Activated naive CD8-positive, alpha-beta T cell treated with anti-CD3 and anti-CD28 coated beads, Interleukin-2, amount 50 U/mL, for 24 hours (primary cell): ENCODE results near the gene LARP4B.
A peak's percentile ranks its signal among the peaks of the same experiment; 100 is the strongest.

Experiments used
- ATAC-seq: fragments of 150-1000 bp; cut with Tn5 transposase; one replicate; pipeline ENCODE4 v1.10.0; 2021
- DNase-seq: peaks from one replicate; pipeline ENCODE4 v3.0.0; 2021
- H3K27ac Mint-ChIP-seq: one replicate; pipeline ENCODE4 v1.8.0; 2021; ENCODE audit warnings: mild to moderate bottlenecking, mixed read lengths
- H3K27me3 Mint-ChIP-seq: one replicate; pipeline ENCODE4 v1.8.0; 2021; ENCODE audit warnings: mixed read lengths
- H3K36me3 Mint-ChIP-seq: one replicate; pipeline ENCODE4 v1.8.0; 2021; ENCODE audit warnings: low read depth, mixed read lengths
- H3K4me1 Mint-ChIP-seq: one replicate; pipeline ENCODE4 v1.8.0; 2021; ENCODE audit warnings: mixed read lengths
- H3K4me3 Mint-ChIP-seq: one replicate; pipeline ENCODE4 v1.8.0; 2021; ENCODE audit warnings: mild to moderate bottlenecking, moderate library complexity, mixed read lengths
- H3K9me3 Mint-ChIP-seq: one replicate; pipeline ENCODE4 v1.8.0; 2021; ENCODE audit warnings: mixed read lengths

Gene LARP4B

DNA sequence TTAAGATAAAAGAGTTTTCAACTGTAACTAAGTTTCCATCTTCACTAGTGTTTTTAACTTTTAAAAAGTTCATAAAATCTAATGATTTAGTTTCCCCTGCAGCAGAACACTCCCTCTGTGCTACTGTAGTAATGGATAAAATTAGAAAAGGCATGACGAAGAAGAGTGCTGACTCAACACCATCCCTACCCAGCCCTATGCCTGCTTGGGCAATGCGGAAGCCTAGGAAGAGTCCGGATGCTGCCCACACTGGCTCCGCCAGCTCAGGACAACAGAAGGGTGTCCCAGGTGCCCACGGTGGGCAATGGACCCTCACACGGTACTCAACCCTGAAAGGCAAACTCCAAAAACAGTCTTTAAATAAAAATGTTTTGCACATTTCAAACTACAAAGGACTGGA, 118.2 kb downstream of the LARP4B start:
- DNase-seq, result no peak
- no peaks in the 10 kb centered on the region for H3K27me3 Mint-ChIP-seq
- no peaks in the 10 kb centered on the region for H3K4me1 Mint-ChIP-seq
- H3K4me3 Mint-ChIP-seq, result no peak overlapping the region
- ATAC-seq, result no peak
- no peaks in the 10 kb centered on the region for H3K9me3 Mint-ChIP-seq
- peaks cover 57% of the 10 kb centered on the region for H3K36me3 Mint-ChIP-seq
- no peak overlapping the region for H3K27ac Mint-ChIP-seq

DNA sequence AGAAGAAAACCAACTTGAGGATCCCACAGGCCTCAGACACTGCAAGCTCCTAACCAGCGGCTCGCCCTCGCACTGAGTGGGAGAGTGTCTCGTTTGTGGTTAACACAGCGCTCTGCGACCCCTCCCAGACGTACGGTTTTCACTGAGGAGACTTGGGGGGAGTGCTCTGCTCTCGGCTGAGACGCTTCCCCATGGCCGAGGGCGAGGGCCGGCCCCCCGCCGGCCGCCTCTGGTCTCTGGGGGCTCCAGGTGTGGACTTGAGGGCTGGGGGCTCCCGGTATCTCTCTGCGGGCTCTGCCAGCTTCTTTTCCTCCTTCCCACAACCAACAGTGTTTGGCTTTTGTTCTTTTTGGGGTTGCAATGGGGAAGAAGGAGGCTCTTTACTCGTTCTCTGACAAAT, 118.7 kb downstream of the LARP4B start:
- no peak for DNase-seq
- Mint-ChIP-seq H3K36me3 (peaks cover 59% of the 10 kb centered on the region), H3K27ac (no peak overlapping the region), H3K27me3 (no peaks in the 10 kb centered on the region), H3K9me3 (no peaks in the 10 kb centered on the region), H3K4me1 (no peaks in the 10 kb centered on the region), H3K4me3 (no peak overlapping the region)
- no peak for ATAC-seq

DNA sequence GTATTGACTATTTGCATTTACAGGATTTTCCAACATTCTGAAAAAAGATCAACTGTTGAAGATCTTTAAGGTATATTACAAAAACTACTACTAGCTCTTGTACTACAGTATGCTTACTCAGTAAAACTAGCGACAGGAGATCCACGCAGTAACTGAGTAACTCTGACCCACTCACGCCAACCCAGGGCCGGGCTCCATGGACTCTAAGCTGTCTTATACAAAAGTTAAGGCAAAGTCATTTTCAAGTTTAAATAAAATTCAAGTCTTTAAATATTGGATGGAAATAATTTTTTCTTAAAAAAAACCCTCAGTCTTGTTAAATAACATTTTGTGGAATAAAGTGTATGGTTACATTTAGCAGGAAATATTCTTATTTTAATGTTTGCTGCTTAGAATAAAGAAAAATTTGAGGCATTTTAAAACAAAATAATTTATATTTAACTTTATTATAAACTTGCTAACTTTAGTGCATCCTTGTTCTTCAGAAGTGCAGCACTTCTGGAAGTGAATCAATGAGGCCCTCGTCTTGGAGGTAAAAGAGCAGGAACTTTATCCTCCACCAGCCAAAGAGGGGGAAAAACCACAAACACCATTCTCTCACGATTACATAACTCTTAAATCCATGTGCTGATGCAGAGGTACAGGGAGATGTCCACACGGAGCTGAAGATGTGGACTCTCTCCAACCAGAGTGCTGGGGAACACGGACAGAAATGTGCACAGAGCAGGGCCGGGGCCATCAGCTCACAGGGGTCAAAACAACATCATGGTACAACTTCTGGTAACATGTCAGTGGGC, 119.9 kb downstream of the LARP4B start:
- H3K36me3 Mint-ChIP-seq, result peaks cover 54% of the 10 kb centered on the region
- no peak overlapping the region for H3K4me3 Mint-ChIP-seq
- H3K4me1 Mint-ChIP-seq, result no peaks in the 10 kb centered on the region
- ATAC-seq (no peak), DNase-seq (no peak)
- no peaks in the 10 kb centered on the region for H3K9me3 Mint-ChIP-seq
- no peaks in the 10 kb centered on the region for H3K27me3 Mint-ChIP-seq
- H3K27ac Mint-ChIP-seq, result no peak overlapping the region

DNA sequence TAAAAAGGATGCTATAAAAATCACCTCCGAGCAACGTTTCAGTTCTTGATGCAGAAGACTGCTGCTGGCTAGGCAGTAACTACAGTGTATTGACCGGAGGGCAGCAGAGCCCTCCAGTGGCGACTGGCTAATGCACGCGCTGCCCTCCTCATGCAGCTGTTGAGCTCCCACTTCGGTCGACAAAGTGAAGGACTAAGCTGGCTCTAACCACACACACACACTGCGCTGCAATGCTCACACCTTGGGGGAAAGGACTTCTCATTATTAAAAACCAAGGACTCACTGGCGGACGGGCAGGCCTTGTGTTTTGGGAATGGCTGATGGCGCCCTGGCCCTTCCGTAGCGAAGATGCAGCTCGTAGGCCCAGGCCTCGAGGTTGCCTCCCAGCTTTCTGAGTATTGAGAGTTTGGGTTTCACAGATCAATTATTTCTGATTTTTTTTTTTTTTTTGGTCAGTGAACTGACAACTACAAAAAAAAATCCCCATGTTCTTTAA, 121.1 kb downstream of the LARP4B start:
- no peak for ATAC-seq
- no peak overlapping the region for H3K4me3 Mint-ChIP-seq
- H3K27me3 Mint-ChIP-seq, result no peaks in the 10 kb centered on the region
- H3K27ac Mint-ChIP-seq, result no peak overlapping the region
- no peaks in the 10 kb centered on the region for H3K4me1 Mint-ChIP-seq
- H3K36me3 Mint-ChIP-seq, result peaks cover 54% of the 10 kb centered on the region
- H3K9me3 Mint-ChIP-seq, result no peaks in the 10 kb centered on the region
- no peak for DNase-seq

DNA sequence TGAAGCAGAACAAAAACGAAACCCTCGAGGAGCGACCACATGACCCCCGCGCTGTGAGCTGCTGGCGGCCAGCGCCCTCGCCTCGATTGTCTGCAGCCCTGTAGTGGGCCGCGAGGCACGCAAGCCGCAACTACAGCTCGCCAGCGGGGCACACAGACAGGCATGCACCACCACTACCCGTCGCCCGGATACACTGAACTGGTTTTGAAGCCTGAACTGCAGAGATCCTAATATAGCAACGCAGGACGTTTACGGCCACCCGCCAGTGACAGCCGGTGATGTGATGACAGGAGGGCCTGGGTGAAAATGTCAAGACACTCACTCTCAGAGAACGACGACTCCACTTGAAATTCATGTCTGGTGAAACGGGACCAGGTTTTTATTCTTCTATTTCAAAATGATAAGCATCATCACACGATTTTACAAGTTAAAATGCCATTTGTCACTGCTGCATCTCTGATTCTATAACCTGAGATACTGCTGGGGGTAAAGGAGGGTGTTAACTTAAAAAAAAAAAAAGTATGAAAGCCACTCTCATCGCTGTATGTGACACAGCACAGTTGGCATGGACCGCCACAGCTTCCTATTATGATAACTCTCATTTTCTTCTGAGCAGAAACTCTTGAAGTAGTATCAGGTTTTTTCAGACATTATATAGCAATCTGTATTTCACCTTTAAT, 121.7 kb downstream of the LARP4B start:
- DNase-seq (no peak), ATAC-seq (no peak)
- no peak overlapping the region for H3K27ac Mint-ChIP-seq
- H3K9me3 Mint-ChIP-seq, result no peaks in the 10 kb centered on the region
- H3K27me3 Mint-ChIP-seq, result no peaks in the 10 kb centered on the region
- H3K36me3 Mint-ChIP-seq, result peaks cover 50% of the 10 kb centered on the region
- H3K4me1 Mint-ChIP-seq, result no peaks in the 10 kb centered on the region
- H3K4me3 Mint-ChIP-seq, result no peak overlapping the region

DNA sequence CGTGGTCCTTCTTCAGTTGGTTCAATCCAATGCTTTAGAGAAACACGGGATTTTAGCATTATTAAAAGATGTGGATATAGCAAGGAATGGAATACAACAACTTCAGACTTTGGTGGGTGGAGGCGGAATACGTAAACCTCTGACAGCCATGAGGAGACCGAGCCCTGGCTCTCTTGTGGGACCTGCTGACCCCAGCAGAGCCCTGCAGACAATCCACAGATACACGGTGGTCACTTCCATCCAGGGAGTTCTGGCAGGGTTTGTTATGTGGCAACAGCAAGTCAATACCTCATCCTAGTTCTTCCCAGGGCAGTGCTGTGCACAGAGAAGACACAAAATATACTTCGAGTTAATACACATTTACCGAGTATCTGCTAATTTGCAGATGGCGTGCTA, 123.5 kb downstream of the LARP4B start:
- no peaks in the 10 kb centered on the region for H3K9me3 Mint-ChIP-seq
- peaks cover 40% of the 10 kb centered on the region for H3K36me3 Mint-ChIP-seq
- ATAC-seq, result no peak
- peaks cover 5% of the 10 kb centered on the region for H3K4me1 Mint-ChIP-seq
- H3K4me3 Mint-ChIP-seq, result no peak overlapping the region
- no peak for DNase-seq
- no peaks in the 10 kb centered on the region for H3K27me3 Mint-ChIP-seq
- no peak overlapping the region for H3K27ac Mint-ChIP-seq

DNA sequence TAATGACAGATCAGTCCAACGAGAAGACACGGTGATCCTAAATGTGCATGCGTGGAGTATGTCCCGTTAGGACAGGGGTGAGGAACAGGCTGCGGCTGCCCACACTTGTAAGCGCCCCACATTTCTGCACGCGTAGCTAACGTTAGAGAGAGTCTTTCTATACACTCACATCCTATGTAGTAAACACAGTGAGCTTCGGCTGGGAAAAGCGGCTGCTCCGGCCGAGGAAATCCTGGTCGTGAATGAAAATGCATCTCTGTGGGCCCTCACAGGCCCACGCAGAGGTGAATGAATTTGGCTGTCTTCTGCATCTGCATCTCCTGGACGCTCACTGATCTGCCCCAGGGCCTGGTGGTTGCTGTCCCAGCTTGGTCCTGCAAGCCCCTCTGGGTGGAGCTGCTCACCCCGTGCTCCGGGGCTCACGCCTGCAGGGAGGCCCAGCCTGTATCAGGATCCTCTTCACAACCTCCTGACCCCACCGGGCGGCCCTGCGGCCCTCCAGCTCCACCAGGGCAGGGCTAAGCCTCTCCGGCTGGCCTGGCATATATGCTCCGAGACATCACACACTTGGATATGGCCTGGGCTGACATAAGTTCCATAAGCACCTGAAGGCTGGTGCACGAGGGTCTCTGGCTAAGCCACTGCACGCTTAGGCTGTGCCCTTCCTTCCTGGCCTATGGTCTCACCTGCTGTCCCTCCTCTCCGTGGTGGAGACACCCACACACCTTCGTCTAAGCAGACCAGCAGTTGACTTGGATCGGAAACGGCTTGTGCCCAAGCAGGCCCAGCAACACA, 124.1 kb downstream of the LARP4B start:
- ATAC-seq (no peak), DNase-seq (no peak)
- H3K4me3 Mint-ChIP-seq, result no peak overlapping the region
- H3K27ac Mint-ChIP-seq, result no peak overlapping the region
- peaks cover 5% of the 10 kb centered on the region for H3K4me1 Mint-ChIP-seq
- peaks cover 37% of the 10 kb centered on the region for H3K36me3 Mint-ChIP-seq
- no peaks in the 10 kb centered on the region for H3K27me3 Mint-ChIP-seq
- no peaks in the 10 kb centered on the region for H3K9me3 Mint-ChIP-seq

DNA sequence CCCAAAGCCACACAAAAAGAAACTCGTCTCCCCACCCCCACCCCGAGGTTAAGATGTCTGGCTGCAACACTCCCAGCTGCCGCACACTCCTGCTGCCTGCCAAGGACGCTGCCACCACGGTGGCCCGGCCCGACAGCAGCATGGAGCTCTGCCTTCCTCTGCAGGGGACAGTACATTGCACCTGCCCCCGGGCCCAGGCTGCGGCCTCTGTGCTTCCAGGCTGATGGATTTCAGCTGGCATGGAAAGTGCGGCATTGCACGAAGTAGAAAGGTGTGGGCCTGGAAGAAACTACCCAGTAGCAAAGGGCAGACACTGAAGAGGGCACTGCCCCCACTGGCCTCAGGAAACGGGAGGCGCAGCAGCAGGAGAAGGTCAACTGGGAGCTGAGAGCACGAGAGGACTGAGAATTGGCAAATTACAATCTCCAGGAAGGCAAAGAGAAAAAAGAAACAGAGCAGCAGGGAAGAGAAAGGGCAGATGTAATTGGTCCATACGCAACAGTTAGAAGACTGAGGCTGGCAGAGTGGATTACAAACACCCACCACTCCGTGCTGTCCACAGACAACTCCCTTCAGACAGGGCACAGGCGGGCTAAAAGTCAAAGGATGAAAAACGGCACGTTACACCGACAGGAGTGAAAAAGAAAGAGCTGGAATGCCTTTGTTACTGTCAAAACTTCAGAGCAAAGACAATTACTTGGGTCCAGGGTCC, 124.9 kb downstream of the LARP4B start:
- peaks cover 31% of the 10 kb centered on the region for H3K36me3 Mint-ChIP-seq
- H3K27me3 Mint-ChIP-seq, result no peaks in the 10 kb centered on the region
- no peaks in the 10 kb centered on the region for H3K9me3 Mint-ChIP-seq
- H3K4me1 Mint-ChIP-seq, result peaks cover 5% of the 10 kb centered on the region
- ATAC-seq (no peak), DNase-seq (no peak)
- peak overlapping the region; percentile 61 for H3K27ac Mint-ChIP-seq
- no peak overlapping the region for H3K4me3 Mint-ChIP-seq

DNA sequence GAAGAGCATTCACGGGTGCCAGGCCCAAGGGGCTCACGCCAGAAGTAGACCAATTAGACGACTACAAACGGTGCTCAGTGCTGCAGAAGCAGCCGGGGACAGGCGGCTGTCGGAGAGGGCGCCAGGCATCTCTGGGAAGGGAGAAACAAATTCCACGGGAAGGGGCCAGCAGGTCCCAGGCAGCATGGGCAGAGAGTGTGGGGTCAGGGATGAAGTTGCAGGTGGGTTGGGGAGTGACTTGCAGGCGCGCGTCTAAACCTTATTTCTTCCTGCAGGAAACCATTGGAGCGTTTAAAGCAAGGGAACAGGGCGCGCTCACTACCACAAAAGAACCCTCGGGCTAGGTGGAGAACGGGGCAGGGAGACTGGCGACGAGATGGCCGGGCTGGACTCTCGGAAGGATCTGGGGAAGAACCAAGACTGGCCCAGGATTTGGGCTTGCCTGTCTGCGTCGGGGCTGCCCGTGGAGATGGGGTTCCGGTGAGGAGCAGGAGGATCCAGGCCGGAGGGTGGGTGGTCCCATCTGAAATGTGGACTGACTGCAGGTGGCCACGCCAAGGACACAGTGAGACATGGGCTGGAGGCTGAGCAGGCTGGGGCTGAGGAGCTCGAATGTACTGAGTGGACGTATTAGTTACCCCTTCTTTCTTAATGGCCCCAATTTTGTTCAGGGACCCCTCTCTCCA, 125.7 kb downstream of the LARP4B start:
- Mint-ChIP-seq H3K9me3 (no peaks in the 10 kb centered on the region), H3K4me1 (peaks cover 5% of the 10 kb centered on the region)
- no peak for DNase-seq

DNA sequence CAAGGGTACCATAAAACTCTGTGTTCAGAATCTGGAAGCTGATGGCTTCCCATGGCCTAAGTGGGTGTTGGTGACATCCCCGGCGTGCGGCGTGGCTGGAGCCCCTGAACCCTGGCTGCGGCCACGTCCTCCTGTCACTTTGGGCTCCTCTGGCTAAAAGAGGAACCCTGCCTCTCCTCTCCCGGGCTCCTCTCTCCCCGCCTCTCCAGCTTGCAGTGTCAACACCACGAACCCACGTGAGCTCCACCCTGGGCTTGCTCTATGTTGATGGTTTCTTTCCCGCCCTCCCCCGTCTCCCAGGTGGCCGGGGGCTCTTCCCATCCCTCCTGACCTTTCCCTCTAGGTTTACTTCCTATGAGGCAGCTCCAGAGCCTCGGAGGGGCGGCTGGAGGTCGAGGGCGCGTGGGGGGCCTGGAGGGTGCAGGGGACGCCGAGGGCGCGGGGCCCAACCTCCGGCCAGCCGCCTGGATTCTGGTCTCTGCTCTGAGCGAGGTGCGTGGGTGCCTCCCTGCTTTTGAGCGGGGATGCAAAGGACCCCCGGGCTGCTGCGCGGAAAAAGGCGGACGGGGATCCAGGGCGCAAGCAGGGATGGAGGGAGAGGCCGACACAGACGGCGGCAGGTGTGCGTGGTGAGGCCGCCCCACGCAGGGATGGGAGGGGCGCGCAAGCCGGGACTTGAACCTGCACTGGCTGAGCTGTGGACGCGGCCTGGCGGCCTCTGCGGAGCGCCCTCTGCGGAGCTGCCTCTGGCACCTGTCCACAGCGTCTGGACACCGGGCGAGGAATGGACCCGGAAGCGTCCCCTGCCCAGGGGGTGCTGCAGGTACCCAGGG, 126.5 kb downstream of the LARP4B start:
- no peak for DNase-seq
- no peaks in the 10 kb centered on the region for H3K9me3 Mint-ChIP-seq
- H3K27me3 Mint-ChIP-seq, result no peaks in the 10 kb centered on the region
- H3K36me3 Mint-ChIP-seq, result peaks cover 22% of the 10 kb centered on the region
- no peak overlapping the region for H3K27ac Mint-ChIP-seq
- ATAC-seq, result no peak
- no peak overlapping the region for H3K4me3 Mint-ChIP-seq
- peaks cover 5% of the 10 kb centered on the region for H3K4me1 Mint-ChIP-seq

More for the DNA sequence above, 125.7 kb downstream of the LARP4B start:
- ATAC-seq, result no peak
- Mint-ChIP-seq H3K4me3 (no peak overlapping the region), H3K36me3 (peaks cover 26% of the 10 kb centered on the region), H3K27me3 (no peaks in the 10 kb centered on the region), H3K27ac (no peak overlapping the region)

DNA sequence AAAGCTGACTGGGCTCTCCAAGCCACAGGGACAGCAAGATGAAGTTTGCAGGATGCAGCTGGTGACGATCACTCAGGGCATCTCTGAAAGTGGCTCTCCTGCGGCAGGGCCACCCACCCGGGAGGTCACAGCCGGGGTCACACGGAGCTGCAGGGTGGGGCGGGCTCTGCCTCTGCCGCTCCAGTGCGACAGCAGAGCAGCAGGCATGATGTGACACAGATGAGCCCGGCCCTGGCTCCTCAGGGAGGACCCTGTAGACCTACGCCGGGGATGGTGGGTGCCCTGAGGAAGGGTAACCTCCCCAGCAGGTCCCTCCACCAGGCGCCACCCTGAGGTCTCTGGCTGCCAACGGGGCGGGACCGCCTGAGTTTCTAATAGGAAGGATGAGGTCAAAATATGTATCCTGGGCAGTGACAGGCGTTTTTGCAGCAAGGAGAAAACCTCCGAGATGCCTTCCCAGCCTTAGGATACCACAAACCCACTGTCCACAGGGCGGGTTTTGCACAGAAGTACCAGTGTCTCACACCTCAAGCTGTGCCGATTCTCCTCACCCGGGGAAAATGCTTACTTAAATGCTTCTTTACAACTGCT, 127.2 kb downstream of the LARP4B start:
- no peak overlapping the region for H3K27ac Mint-ChIP-seq
- H3K4me1 Mint-ChIP-seq, result peaks cover 5% of the 10 kb centered on the region
- H3K27me3 Mint-ChIP-seq, result no peaks in the 10 kb centered on the region
- peaks cover 17% of the 10 kb centered on the region for H3K36me3 Mint-ChIP-seq
- ATAC-seq (no peak), DNase-seq (no peak)
- no peaks in the 10 kb centered on the region for H3K9me3 Mint-ChIP-seq
- H3K4me3 Mint-ChIP-seq, result no peak overlapping the region

DNA sequence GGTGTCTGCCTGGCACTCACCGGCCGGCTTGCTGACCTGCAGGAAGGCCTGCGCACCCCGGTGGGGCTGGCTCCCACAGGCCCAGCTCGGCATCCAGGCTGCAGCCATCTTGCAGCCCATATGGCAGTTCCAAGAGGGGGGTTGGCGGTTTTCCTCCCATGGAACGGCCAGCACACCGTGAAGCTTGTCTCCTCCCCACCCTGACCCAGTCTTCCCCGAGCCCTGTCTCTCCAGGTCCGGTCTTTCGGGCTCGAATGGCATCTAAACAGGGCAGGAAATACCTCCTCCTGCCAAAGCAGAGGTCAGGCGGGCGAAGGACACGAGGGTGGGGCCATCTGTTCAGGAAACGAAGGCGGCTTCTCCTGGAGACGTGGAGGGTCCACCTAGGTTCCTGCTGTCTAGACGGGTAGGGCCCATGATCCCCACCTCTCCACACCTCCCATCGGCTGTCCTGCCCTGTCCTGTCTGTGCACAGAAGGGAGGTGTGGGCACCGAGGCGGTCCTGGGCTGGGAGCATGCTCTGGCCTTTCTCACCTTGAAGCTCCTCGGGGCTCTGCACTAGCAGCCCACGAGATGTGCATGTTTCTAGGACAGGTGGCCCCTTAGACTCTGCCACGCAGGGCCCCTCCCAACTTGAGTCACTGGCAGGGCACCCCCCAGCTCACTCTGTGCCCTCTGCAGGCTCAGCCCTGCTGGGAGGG, 128.3 kb downstream of the LARP4B start:
- DNase-seq (no peak), ATAC-seq (peak; percentile 7)
- no peaks in the 10 kb centered on the region for H3K9me3 Mint-ChIP-seq
- no peaks in the 10 kb centered on the region for H3K27me3 Mint-ChIP-seq
- peaks cover 8% of the 10 kb centered on the region for H3K36me3 Mint-ChIP-seq
- H3K4me3 Mint-ChIP-seq, result no peak overlapping the region
- H3K4me1 Mint-ChIP-seq, result peaks cover 5% of the 10 kb centered on the region
- no peak overlapping the region for H3K27ac Mint-ChIP-seq
